ENCODE measurements around the gene ZBTB38. TPM values are rescaled to one million over a fixed set of nuclear protein-coding genes. Genes with fewer than 3 reads are reported as not detected.
A peak's percentile ranks its signal among the peaks of the same experiment; 100 is the strongest.

The ZBTB38 gene
- total and polyA plus RNA-seq, 2 donors (not counting 1 experiment from before 2014, with no cell fraction given) = 13.8 to 71.2 TPM

DNA sequence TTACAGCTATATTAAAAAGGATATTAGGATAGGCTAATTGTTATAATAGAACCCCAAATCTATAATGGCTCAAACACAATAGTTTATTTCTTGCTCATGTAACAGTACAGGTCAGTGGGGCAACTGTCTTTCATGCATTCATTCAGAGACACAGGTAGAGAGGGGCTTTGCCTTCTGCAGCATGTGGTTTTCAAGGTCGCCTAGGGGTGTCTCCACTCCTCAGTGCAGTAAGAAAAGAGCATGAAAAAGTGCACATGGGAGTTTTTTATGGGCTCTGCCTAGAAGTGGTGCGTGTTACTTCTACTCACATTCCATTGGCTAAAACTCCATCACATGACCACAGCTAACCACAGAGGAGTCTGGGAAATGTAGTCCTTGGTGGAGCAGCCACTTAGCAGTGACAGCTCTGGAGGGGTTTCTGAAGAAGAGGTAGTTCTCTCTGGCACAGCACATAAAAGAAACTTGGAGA, 1.8 kb downstream of the ZBTB38 start:
- ATAC-seq (ENCODE audit: low read depth) = peak; percentile 98
- POLR2A ChIA-PET = interaction anchor here (0.7 to 1.2 kb wide), 4 partner anchors 31 to 1082 kb away, joined by 3 to 7 read pairs (median 4); no protein-coding TSS in a partner anchor
- no peaks in the 10 kb centered on the region for H3K27me3 ChIP-seq (replicated peaks in 1 of 4; ENCODE audit: control extremely low read depth in 1 of 4, control insufficient read depth in 3 of 4, insufficient read depth in 4 of 4, low read length in 3 of 4)
- H4K20me1 ChIP-seq (ENCODE audit: control insufficient read depth, insufficient read depth, low read length, poor library complexity, severe bottlenecking) = no peaks in the 10 kb centered on the region
- WGBS (ENCODE audit: insufficient coverage) = no CpG with 5 or more reads among the region's 2 CpGs
- peak overlapping the region; percentile 49 for H3K4me2 ChIP-seq (replicated peaks; ENCODE audit: low read depth, low read length, poor library complexity, severe bottlenecking)
- Mint-ChIP-seq H3K4me3 (peak overlapping the region; percentile 5), H3K27me3 (no peaks in the 10 kb centered on the region), H3K4me1 (peaks cover 20% of the 10 kb centered on the region), H3K27ac (peak overlapping the region; percentile 62), H3K9me3 (ENCODE audit: insufficient read depth) (no peaks in the 10 kb centered on the region)
- CTCF ChIA-PET = interaction anchor here (0.6 to 5.6 kb wide), 24 partner anchors 10 to 139 kb away, joined by 3 to 48 read pairs (median 4); partner anchors contain the start of gene PXYLP1
- no peaks in the 10 kb centered on the region for H3K9me3 ChIP-seq (ENCODE audit: control extremely low read depth in 1 of 3, control insufficient read depth in 2 of 3, insufficient read depth in 1 of 3, low read length in 2 of 3)
- H3K4me3 ChIP-seq (ENCODE audit: control extremely low read depth in 1 of 5, extremely low read depth in 1 of 5, insufficient read depth in 1 of 5, low read depth in 2 of 5, low read length in 4 of 5) = no peak overlapping the region
- peak; percentile 91 for DNase-seq
- TF ChIP-seq EZH2 (IDR thresholded peaks at IDR 0.05; ENCODE audit: borderline replicate concordance, insufficient read depth, low read depth, low read length, poor library complexity, severe bottlenecking) = no peak
- TF ChIP-seq, protein P1, sequence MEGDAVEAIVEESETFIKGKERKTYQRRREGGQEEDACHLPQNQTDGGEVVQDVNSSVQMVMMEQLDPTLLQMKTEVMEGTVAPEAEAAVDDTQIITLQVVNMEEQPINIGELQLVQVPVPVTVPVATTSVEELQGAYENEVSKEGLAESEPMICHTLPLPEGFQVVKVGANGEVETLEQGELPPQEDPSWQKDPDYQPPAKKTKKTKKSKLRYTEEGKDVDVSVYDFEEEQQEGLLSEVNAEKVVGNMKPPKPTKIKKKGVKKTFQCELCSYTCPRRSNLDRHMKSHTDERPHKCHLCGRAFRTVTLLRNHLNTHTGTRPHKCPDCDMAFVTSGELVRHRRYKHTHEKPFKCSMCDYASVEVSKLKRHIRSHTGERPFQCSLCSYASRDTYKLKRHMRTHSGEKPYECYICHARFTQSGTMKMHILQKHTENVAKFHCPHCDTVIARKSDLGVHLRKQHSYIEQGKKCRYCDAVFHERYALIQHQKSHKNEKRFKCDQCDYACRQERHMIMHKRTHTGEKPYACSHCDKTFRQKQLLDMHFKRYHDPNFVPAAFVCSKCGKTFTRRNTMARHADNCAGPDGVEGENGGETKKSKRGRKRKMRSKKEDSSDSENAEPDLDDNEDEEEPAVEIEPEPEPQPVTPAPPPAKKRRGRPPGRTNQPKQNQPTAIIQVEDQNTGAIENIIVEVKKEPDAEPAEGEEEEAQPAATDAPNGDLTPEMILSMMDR (IDR thresholded peaks at IDR 0.05) = peak; percentile 69
- H3K27ac ChIP-seq (ENCODE audit: low read length in 2 of 2) = peak overlapping the region in 1 of 2 donors; percentile 42
- peak overlapping the region; percentile 61 for H2AFZ ChIP-seq (ENCODE audit: insufficient read depth, low read depth, low read length, poor library complexity, severe bottlenecking)
- H3K9ac ChIP-seq (ENCODE audit: low read length) = no peak overlapping the region
- intact Hi-C loops (cut with micrococcal nuclease) = loop anchor here (1.0 to 2.0 kb wide), 5 partner anchors 31 to 139 kb away; partner anchors contain the start of gene PXYLP1
- no peaks in the 10 kb centered on the region for H3K36me3 ChIP-seq (replicated peaks in 1 of 2; ENCODE audit: control extremely low read depth in 1 of 2, control insufficient read depth in 1 of 2, extremely low read depth in 1 of 2, insufficient read depth in 2 of 2, low read length in 1 of 2)
- H3K4me1 ChIP-seq (ENCODE audit: control insufficient read depth in 2 of 2, insufficient read depth in 2 of 2, low read length in 2 of 2) = peaks cover 4 to 8% of the 10 kb centered on the region in 2 donors
- no peaks in the 10 kb centered on the region for H3K79me2 ChIP-seq (ENCODE audit: control insufficient read depth, insufficient read depth, low read length)

GRCh38 chr3:141371882-141372281, 3.6 kb downstream of the ZBTB38 start:
- H3K9me3 Mint-ChIP-seq (ENCODE audit: insufficient read depth) = no peaks in the 10 kb centered on the region
- intact Hi-C loops (cut with micrococcal nuclease) = loop anchor here (2.0 kb wide), 1 partner anchor 29 kb away; no protein-coding TSS in a partner anchor
- no peak for ATAC-seq (ENCODE audit: low read depth)
- TF ChIP-seq EZH2 (IDR thresholded peaks at IDR 0.05; ENCODE audit: borderline replicate concordance, insufficient read depth, low read depth, low read length, poor library complexity, severe bottlenecking) = no peak
- TF ChIP-seq, protein P1 (IDR thresholded peaks at IDR 0.05) = no peak
- H3K79me2 ChIP-seq (ENCODE audit: control insufficient read depth, insufficient read depth, low read length) = no peaks in the 10 kb centered on the region
- no peak overlapping the region for H3K4me3 ChIP-seq (ENCODE audit: control extremely low read depth in 1 of 5, extremely low read depth in 1 of 5, insufficient read depth in 1 of 5, low read depth in 2 of 5, low read length in 4 of 5)
- H3K27me3 Mint-ChIP-seq = no peaks in the 10 kb centered on the region
- H3K27ac ChIP-seq (ENCODE audit: low read length in 2 of 2) = no peak overlapping the region
- H2AFZ ChIP-seq (ENCODE audit: insufficient read depth, low read depth, low read length, poor library complexity, severe bottlenecking) = peak overlapping the region; percentile 14
- H3K4me3 Mint-ChIP-seq = no peak overlapping the region
- peaks cover 4 to 22% of the 10 kb centered on the region in 2 donors for H3K4me1 ChIP-seq (ENCODE audit: control insufficient read depth in 2 of 2, insufficient read depth in 2 of 2, low read length in 2 of 2)
- no peaks in the 10 kb centered on the region for H3K27me3 ChIP-seq (replicated peaks in 1 of 4; ENCODE audit: control extremely low read depth in 1 of 4, control insufficient read depth in 3 of 4, insufficient read depth in 4 of 4, low read length in 3 of 4)
- DNase-seq = no peak
- H4K20me1 ChIP-seq (ENCODE audit: control insufficient read depth, insufficient read depth, low read length, poor library complexity, severe bottlenecking) = no peaks in the 10 kb centered on the region
- ChIA-PET CTCF (interaction anchor here (0.9 to 5.6 kb wide), 7 partner anchors 11 to 81 kb away, joined by 3 to 48 read pairs (median 7); no protein-coding TSS in a partner anchor), POLR2A (interaction anchor here (0.9 kb wide), 1 partner anchor 13 kb away, joined by 3 read pairs; no protein-coding TSS in a partner anchor)
- no peaks in the 10 kb centered on the region for H3K9me3 ChIP-seq (ENCODE audit: control extremely low read depth in 1 of 3, control insufficient read depth in 2 of 3, insufficient read depth in 1 of 3, low read length in 2 of 3)
- peaks cover 36% of the 10 kb centered on the region for H3K4me1 Mint-ChIP-seq
- no peak overlapping the region for H3K4me2 ChIP-seq (replicated peaks; ENCODE audit: low read depth, low read length, poor library complexity, severe bottlenecking)
- H3K27ac Mint-ChIP-seq = no peak overlapping the region
- H3K36me3 ChIP-seq (replicated peaks in 1 of 2; ENCODE audit: control extremely low read depth in 1 of 2, control insufficient read depth in 1 of 2, extremely low read depth in 1 of 2, insufficient read depth in 2 of 2, low read length in 1 of 2) = no peaks in the 10 kb centered on the region
- H3K9ac ChIP-seq (ENCODE audit: low read length) = no peak overlapping the region

All from B cell (primary cell).